K562 (cell line): ENCODE data around the gene PDPK1. TPM values are rescaled to one million over a fixed set of nuclear protein-coding genes. Genes with fewer than 3 reads are reported as not detected.

ENCODE experiments used
- CBX3 ChIP-seq, 2 experiments: IDR thresholded peaks; 1 replicate in 1 of 2; 2 replicates in 1 of 2; pipeline ENCODE4 v1.6.1; 2012; ENCODE audit warnings: inconsistent platforms in 2 of 2, low read length in 2 of 2, borderline replicate concordance in 1 of 2, control low read depth in 1 of 2
- MGA ChIP-seq: fragments of 450-650 bp; IDR thresholded peaks from 2 replicates; pipeline ENCODE4 v1.6.1; 2016; ENCODE audit warnings: mild to moderate bottlenecking, moderate library complexity
- polyA plus RNA-seq, 8 experiments: library from polyadenylated mRNA; depleted of rRNA in 4 of 8; stranded (reverse) in 5 of 8; unstranded in 3 of 8; fragments of >200 nt; fragmentation: Nextera tagmentation in 2 of 8; fragmentation: Illumina TruSeq in 1 of 8; extraction: Ambion mirVana in 2 of 8; extraction: Trizol in 1 of 8; gene quantifications; 2 replicates each; pipeline versions ENCODE4 v1.2.1 to v1.2.3, GENCODE V29; 2011 to 2014; ENCODE audit warnings: inconsistent platforms in 1 of 8, missing spikeins in 1 of 8
- total RNA-seq, 7 experiments: library from RNA; depleted of rRNA in 6 of 7; stranded (reverse); fragments of >200 nt in 6 of 7; fragmentation: Illumina TruSeq in 2 of 7; extraction: Trizol in 2 of 7; gene quantifications; 2 replicates each; pipeline versions ENCODE4 v1.2.1 to v1.2.3, GENCODE V29; 2011 to 2021; ENCODE audit warnings: low replicate concordance in 1 of 7

PDPK1 gene
- total and polyA plus RNA-seq, 9 of the 15 experiments (the other 6 are each of a cell fraction or from before 2014, with no cell fraction given) = 4.0 to 37.2 (median 18.7) TPM

GRCh38 chr16:2537451-2538379 lies at the start of gene PDPK1 (continued):
- TF ChIP-seq MGA (no peak; the same call in 1 of the 2 replicates), CBX3 (IDR thresholded peaks at IDR 0.05; ENCODE audit: borderline replicate concordance in 1 of 2, low read length in 2 of 2) (no peak)
